Hematopoietic multipotent progenitor cell treated with erythropoietin and hydrocortisone succinate and interleukin-3 and kit ligand, for 8 days (in vitro differentiated cells): ENCODE data around the gene KAZN.
A peak's percentile ranks its signal among the peaks of the same experiment; 100 is the strongest.

ENCODE experiments used
- DNase-seq: peaks from one replicate; pipeline ENCODE4 v3.0.0-alpha.2; 2015

KAZN gene

GRCh38 chr1:14777516-14778506, 179.3 kb downstream of the KAZN start:
- DNase-seq: peak; percentile 91

GRCh38 chr1:14778541-14778897, 180.0 kb downstream of the KAZN start:
- no peak for DNase-seq

- DNase-seq: peak; percentile 66
Measured at GRCh38 chr1:14778898-14779865, 180.7 kb downstream of the KAZN start.

GRCh38 chr1:14780271-14780670, 181.8 kb downstream of the KAZN start:
- no peak for DNase-seq

GRCh38 chr1:14781811-14782210, 183.3 kb downstream of the KAZN start:
- no peak for DNase-seq

GRCh38 chr1:14782741-14783591, 184.5 kb downstream of the KAZN start:
- DNase-seq: peak; percentile 82

- DNase-seq: no peak
Measured at GRCh38 chr1:14783592-14783886, 185.1 kb downstream of the KAZN start.

- DNase-seq: peak; percentile 76
Measured at GRCh38 chr1:14784790-14785773, 186.6 kb downstream of the KAZN start.

GRCh38 chr1:14786109-14786675, 187.7 kb downstream of the KAZN start:
- DNase-seq: no peak

- DNase-seq: no peak
Measured at GRCh38 chr1:14786681-14787080, 188.2 kb downstream of the KAZN start.

- DNase-seq: no peak
Measured at GRCh38 chr1:14787604-14788003, 189.1 kb downstream of the KAZN start.

GRCh38 chr1:14788080-14788479, 189.6 kb downstream of the KAZN start:
- no peak for DNase-seq

- DNase-seq: no peak
Measured at GRCh38 chr1:14790982-14791381, 192.5 kb downstream of the KAZN start.

GRCh38 chr1:14791654-14792053, 193.2 kb downstream of the KAZN start:
- DNase-seq: no peak

GRCh38 chr1:14794136-14794768, 195.8 kb downstream of the KAZN start:
- DNase-seq: peak; percentile 38

- DNase-seq: no peak
Measured at GRCh38 chr1:14794906-14795305, 196.4 kb downstream of the KAZN start.

- DNase-seq: no peak
Measured at GRCh38 chr1:14795589-14795988, 197.1 kb downstream of the KAZN start.

- no peak for DNase-seq
Measured at GRCh38 chr1:14800014-14800413, 201.5 kb downstream of the KAZN start.

- DNase-seq: no peak
Measured at GRCh38 chr1:14800500-14801076, 202.1 kb downstream of the KAZN start.
